Fibroblast of lung (primary cell): ENCODE results near the gene FBRSL1.

Source experiments
- CTCF ChIP-seq, 2 donors: IDR thresholded peaks in 1 of 2; conservative IDR thresholded peaks in 1 of 2; 1 replicate in 1 of 2; 2 replicates in 1 of 2; pipeline ENCODE4 v1.5.1; 2011 to 2012; ENCODE audit warnings: low read length in 2 of 2, control low read depth in 1 of 2, inconsistent platforms in 1 of 2, low read depth in 1 of 2, mild to moderate bottlenecking in 1 of 2
- EZH2 ChIP-seq: IDR thresholded peaks from 2 replicates; pipeline ENCODE4 v1.5.1; 2012; ENCODE audit warnings: low read length, control low read depth, mild to moderate bottlenecking; ENCODE audit errors: missing control alignments

DNA sequence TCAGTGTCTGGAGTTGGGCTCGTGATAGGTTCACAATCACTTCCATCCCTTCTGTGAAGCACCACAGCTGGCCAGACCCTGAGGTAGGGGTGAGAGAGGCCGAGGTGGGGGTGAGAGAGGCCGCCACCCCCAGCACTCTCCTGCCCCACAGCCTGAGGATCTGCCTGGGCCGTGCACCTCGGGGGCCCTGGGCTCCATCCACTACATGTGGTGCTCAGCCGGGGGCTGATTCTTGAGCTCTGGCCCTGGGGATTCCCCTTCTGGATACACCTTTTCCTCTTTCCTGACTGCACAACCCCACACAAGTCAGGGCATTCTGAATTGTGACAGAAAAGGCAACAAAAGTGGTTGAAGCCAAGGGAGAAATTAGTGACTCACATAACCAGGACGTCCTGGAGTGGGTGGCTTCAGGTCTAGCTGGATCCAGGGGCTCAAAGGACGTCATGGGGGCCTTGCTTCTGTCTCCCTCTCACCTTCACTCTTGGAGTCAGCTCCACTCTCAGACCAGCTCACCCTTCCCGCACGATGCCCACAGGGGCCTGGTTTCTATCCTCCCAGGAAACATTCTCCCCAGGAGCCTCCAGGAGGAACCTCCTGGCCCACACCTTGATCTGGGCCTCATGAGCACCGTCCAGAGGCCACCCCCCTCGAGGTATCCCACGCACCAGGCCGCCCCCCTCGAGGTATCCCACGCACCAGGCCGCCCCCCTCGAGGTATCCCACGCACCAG, 12.1 kb upstream of the FBRSL1 start:
- TF ChIP-seq EZH2 (no peak), CTCF (conservative IDR thresholded peaks at IDR 0.05 in 1 of 2, IDR thresholded peaks at IDR 0.05 in 1 of 2; ENCODE audit: low read depth in 1 of 2, low read length in 2 of 2) (no peak)
